ENCODE data around the gene PDE3A.
"Not testable (repeated sequence)": the region's sequence is repeated elsewhere in the genome, so short reads cannot be mapped to it uniquely, and the experiment has no call there.

The PDE3A gene

DNA sequence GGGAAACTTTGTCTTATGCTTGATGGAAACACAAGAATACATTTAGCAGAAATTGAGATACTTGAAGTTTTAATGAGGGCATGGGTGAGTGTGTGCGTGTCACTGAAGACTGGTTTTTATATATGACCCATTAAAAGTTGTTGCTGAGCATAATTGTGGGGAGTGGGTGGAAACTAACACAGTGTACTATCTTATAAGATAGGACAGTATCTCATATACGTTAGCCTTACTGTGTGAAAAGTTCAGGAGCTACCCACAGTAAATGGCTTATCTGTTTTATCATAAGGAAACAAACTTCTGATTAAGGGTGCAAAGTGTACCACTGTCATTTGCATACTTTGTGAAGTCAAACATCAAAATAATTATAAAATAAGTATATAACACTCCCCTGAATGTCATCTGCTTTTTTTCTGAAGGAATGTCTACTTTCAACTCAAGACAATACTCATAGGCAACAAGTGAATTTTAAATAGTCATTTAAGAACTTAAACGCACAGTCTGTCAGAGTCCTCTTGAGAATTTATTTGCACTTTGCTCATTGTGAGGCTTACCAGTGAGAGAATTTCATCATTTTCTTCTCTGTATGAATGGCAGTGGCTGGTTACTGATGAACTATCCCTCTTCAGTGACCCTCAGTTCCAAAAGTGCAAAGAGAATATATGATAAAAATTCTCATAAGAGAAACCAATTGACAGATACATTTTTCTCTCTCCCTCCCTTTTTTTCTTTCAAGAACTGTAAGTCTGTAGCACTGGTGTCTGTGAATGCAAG lies 4.2 kb downstream of the PDE3A start:
- DNase-seq (ENCODE audit: low read depth in 2 of 2, low spot score in 1 of 2), result no peak

DNA sequence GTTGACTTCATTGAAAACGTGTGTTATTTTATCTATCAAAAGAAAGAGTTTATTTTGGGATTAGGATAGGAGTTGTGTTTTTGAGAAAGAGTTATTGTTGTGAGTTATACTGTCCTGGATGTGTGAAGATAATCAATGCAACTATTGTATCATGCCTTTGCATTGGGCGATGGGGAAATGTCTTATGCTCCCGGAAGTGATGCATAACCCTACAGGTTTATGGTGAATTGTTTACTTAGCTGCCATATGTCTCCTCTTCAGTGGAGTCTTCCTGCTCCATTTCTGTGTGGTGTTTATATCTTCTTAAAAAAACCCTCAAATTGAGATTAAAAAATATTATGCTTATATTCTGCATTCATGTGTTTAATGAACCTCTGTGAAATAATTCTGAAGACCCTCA lies 6.5 kb downstream of the PDE3A start:
- no peak for DNase-seq (ENCODE audit: low read depth in 2 of 2, low spot score in 1 of 2)

DNA sequence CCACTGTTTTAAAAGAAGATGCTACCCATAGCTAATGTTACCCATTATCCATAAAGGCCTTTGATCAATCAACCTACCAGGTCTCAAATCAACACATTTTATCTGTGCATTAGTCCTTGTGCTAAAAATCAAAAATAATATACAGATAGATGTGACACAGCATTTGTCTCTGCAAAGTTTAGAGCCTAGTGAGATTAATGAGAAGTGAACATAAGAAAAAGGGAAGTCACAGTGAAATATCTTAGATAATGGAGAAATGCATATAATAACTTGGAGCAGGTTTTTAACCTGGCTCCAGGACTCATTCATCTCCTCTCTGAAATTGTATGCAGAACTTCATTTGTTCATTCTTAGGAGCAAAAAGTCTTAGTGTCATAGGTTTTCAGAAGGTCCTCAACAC lies 7.2 kb downstream of the PDE3A start:
- DNase-seq (ENCODE audit: low read depth in 2 of 2, low spot score in 1 of 2), result no peak

DNA sequence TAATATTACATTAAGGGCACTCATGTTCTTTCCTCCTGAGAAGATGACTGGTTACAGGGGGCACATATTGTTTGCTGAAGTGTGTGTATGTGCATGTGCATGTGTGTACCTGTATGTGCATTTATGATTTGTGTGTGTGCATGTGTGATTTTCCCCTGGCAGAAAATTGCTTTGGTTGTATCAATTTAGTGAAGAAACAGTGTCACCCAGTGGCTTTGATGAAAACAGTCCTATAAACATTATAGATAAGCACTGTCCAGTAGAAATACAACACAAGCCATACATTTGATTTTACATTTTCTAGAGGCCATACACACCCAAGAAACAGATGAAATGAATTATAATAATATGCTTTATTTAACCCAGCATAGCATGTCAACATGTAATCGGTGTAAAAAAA lies 8.6 kb downstream of the PDE3A start:
- DNase-seq (ENCODE audit: low read depth in 2 of 2, low spot score in 1 of 2), result no peak

DNA sequence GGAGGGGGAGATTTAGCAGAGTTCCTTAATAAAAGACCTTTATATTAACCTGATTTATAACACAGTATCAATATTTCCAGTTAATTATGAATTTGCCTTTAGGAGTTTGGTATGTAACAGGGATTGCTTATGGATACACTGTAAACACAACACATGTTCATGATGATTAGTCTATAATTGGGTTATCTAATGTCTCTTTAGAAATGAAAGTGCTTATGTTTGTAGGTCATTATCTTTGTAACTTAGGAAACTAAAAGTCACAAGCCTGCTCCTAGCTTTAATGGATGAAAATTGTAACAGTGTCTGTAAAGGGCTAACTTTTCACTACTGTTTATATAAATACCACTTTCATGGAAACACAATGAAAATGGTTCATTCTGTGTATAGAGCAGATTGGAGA lies 9.4 kb downstream of the PDE3A start:
- DNase-seq (ENCODE audit: low read depth in 2 of 2, low spot score in 1 of 2), result no peak

DNA sequence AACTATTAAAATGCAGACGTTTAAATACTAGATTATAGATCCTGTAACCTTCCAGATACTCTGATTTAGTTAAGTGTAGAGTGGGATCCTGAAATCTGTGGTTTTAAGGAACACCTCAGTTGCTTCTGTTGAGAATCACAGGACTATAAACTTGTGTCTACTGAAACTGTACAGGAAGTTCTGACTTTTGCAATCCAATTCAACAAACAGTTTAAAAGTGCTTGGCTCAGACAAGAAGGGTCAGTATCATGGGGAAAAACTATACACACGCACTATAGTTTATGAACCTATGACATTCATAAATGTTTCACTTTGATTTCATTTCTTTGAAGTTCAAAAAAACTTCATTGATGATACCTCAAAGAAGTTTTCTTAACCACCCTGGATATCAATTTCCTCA lies 13.8 kb downstream of the PDE3A start:
- no peak for DNase-seq (ENCODE audit: low read depth in 2 of 2, low spot score in 1 of 2)

- DNase-seq (ENCODE audit: low read depth in 2 of 2, low spot score in 1 of 2), result no peak
Observed at GRCh38 chr12:20383612-20384011, 15.3 kb downstream of the PDE3A start.

DNA sequence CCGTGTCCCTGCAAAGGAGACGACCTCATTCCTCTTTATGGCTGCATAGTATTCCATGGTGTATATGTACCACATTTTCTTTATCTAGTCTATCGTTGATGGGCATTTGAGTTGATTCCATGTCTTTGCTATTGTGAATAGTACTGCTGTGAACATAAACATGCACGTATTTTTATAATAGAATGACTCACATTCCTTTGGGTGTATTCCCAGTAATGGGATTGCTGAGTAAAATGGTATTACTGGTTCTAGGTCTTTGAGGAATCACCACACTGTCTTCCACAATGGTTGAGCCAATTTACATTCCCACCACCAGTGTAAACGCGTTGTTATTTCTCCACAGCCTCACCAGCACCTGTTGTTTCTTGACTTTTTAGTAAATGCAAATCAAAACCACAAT lies 16.5 kb downstream of the PDE3A start:
- DNase-seq (ENCODE audit: low read depth in 2 of 2, low spot score in 1 of 2), result not testable (repeated sequence)

DNA sequence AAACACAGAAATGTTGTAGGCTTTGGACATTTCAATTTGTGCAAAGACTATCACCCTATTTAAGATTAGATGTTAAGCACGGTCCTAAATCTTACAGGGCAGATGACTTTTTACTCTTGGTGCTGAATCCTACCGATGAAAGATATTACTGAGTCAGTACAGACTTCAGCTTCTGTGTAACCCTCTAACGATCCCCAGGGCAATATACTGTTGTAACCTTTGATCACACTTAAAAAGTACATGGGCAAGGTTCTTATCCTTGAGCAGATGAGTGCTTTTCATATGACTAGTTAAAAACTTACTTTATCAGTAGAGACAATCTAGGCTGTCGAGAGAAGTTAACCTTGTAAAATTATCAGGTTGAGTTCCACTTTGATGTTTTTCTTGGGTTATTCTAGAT lies 22.5 kb downstream of the PDE3A start:
- no peak for DNase-seq (ENCODE audit: low read depth in 2 of 2, low spot score in 1 of 2)

- no peak for DNase-seq (ENCODE audit: low read depth in 2 of 2, low spot score in 1 of 2)
Observed at GRCh38 chr12:20392339-20392738, 24.0 kb downstream of the PDE3A start.

DNA sequence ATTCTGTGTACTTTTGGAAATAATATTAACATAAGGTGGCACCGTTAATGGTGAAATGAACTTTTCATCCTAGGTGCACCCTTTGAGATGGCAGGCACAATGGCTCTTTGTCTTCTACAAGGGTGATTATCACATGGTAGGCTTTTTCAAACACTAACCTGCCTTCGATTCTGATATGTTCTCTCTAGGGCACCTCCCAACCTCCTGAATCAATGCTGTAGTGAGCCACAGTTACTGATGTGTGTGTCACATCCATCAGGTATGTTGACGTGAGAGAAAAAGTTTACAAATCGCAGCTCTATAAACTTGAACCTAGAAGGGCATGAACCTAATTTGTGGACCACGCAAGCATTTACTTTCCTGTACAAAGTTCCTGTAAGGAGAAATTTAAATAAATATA lies 25.4 kb downstream of the PDE3A start:
- no peak for DNase-seq (ENCODE audit: low read depth in 2 of 2, low spot score in 1 of 2)

DNA sequence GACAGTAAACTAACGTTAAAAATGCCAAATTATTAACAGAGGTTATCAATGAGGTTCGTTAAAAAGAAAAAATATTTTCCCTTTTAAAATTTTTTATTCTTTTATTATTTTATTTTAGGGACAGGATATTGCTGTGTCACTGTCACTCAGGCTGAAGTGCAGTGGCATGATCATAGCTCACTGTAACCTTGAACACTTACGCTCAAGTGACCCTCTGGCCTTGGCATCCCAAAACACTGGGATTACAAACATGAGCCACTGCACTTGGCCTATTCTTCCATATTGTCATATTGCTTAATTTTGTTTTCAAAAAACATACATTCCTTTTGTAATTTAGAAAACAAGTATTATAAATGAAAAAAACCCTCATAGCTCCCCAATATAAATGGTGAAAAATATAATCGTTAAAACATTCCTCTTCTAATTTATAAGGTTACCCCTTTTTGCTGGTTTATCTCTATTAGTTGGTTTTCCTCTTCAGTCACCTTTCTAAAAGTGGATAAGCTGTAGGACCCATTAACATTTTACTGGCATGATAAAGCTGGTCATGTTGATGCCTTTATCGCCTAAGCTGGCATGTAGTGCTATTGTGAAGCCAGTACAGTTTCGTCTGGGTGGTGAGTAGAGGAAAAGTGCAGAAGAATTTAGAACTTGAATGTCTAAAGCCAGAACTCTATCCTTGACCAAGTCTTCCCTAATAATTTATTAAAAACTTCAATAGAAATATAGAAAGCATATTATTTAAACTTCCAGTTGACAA lies 27.6 kb downstream of the PDE3A start:
- no peak for DNase-seq (ENCODE audit: low read depth in 2 of 2, low spot score in 1 of 2)

- no peak for DNase-seq (ENCODE audit: low read depth in 2 of 2, low spot score in 1 of 2)
Observed at GRCh38 chr12:20398686-20399085, 30.3 kb downstream of the PDE3A start.

GRCh38 chr12:20400003-20400402 lies 31.7 kb downstream of the PDE3A start:
- no peak for DNase-seq (ENCODE audit: low read depth in 2 of 2, low spot score in 1 of 2)

GRCh38 chr12:20403230-20403629 lies 34.9 kb downstream of the PDE3A start:
- no peak for DNase-seq (ENCODE audit: low read depth in 2 of 2, low spot score in 1 of 2)

GRCh38 chr12:20404576-20405346 lies 36.4 kb downstream of the PDE3A start:
- no peak for DNase-seq (ENCODE audit: low read depth in 2 of 2, low spot score in 1 of 2)

- no peak for DNase-seq (ENCODE audit: low read depth in 2 of 2, low spot score in 1 of 2)
Observed at GRCh38 chr12:20409607-20410377, 41.5 kb downstream of the PDE3A start.

GRCh38 chr12:20410734-20411133 lies 42.4 kb downstream of the PDE3A start:
- DNase-seq (ENCODE audit: low read depth in 2 of 2, low spot score in 1 of 2), result no peak

GRCh38 chr12:20411345-20411744 lies 43.0 kb downstream of the PDE3A start:
- DNase-seq (ENCODE audit: low read depth in 2 of 2, low spot score in 1 of 2), result no peak

GRCh38 chr12:20415028-20415427 lies 46.7 kb downstream of the PDE3A start:
- no peak for DNase-seq (ENCODE audit: low read depth in 2 of 2, low spot score in 1 of 2)

GRCh38 chr12:20415641-20416040 lies 47.3 kb downstream of the PDE3A start:
- no peak for DNase-seq (ENCODE audit: low read depth in 2 of 2, low spot score in 1 of 2)

Data from stimulated activated CD8-positive, alpha-beta memory T cell treated with anti-CD3 and anti-CD28 coated beads, Interleukin-4, amount 100 ng/mL, for 4 hours (primary cell).